SK-N-SH treated with all-trans-retinoic acid at 6 μM for 48 hours (cell line): Measurements from ENCODE around the gene TLR10.

Experiments
- ARNTL ChIP-seq: fragments of 450-650 bp; formaldehyde crosslinking; IDR thresholded peaks from 2 replicates; pipeline ENCODE4 v1.5.0; 2020; ENCODE audit warnings: low read depth, mild to moderate bottlenecking, moderate library complexity, borderline replicate concordance
- CREB5 ChIP-seq: fragments of 250-450 bp; sonication (Bioruptor Pico); IDR thresholded peaks from 2 replicates; pipeline ENCODE4 v1.5.1; 2020; ENCODE audit warnings: low read depth, mild to moderate bottlenecking, moderate library complexity
- CSDC2 ChIP-seq: fragments of 250-450 bp; sonication (Bioruptor Pico); IDR thresholded peaks from 2 replicates; pipeline ENCODE4 v1.5.0; 2020; ENCODE audit warnings: mild to moderate bottlenecking, moderate library complexity
- CSRNP3 ChIP-seq: fragments of 250-450 bp; sonication (Bioruptor Pico); IDR thresholded peaks from 2 replicates; pipeline ENCODE4 v1.5.1; 2021; ENCODE audit warnings: mild to moderate bottlenecking, moderate library complexity
- GLIS3 ChIP-seq: fragments of 250-450 bp; sonication (Bioruptor Pico); IDR thresholded peaks from 2 replicates; pipeline ENCODE4 v1.5.0; 2020; ENCODE audit warnings: mild to moderate bottlenecking, moderate library complexity
- ISL1 ChIP-seq: fragments of 250-450 bp; sonication (Bioruptor Pico); IDR thresholded peaks from 2 replicates; pipeline ENCODE4 v2.1.2; 2022; ENCODE audit warnings: mild to moderate bottlenecking, moderate library complexity
- PATZ1 ChIP-seq: fragments of 250-450 bp; sonication (Bioruptor Pico); IDR thresholded peaks from 2 replicates; pipeline ENCODE4 v1.8.0; 2020; ENCODE audit warnings: mild to moderate bottlenecking, moderate library complexity, borderline replicate concordance
- RARB ChIP-seq: fragments of 250-450 bp; sonication (Bioruptor Pico); IDR thresholded peaks from 2 replicates; pipeline ENCODE4 v1.8.0; 2021; ENCODE audit warnings: mild to moderate bottlenecking, moderate library complexity
- SNAI2 ChIP-seq: fragments of 250-450 bp; sonication (Bioruptor Pico); IDR thresholded peaks from 2 replicates; pipeline ENCODE4 v1.5.0; 2020; ENCODE audit warnings: mild to moderate bottlenecking, moderate library complexity
- ZC3H10 ChIP-seq: fragments of 250-450 bp; sonication (Bioruptor Pico); IDR thresholded peaks from 2 replicates; pipeline ENCODE4 v1.5.1; 2021; ENCODE audit warnings: mild to moderate bottlenecking, moderate library complexity
- ZFP3 ChIP-seq: fragments of 250-450 bp; sonication (Bioruptor Pico); IDR thresholded peaks from 2 replicates; pipeline ENCODE4 v1.5.0; 2020; ENCODE audit warnings: mild to moderate bottlenecking, moderate library complexity
- ZFP30 ChIP-seq: fragments of 450-650 bp; formaldehyde crosslinking; IDR thresholded peaks from 2 replicates; pipeline ENCODE4 v1.5.0; 2022; ENCODE audit warnings: mild to moderate bottlenecking, moderate library complexity
- ZNF565 ChIP-seq: fragments of 450-650 bp; formaldehyde crosslinking; conservative IDR thresholded peaks from 2 replicates; pipeline ENCODE4 v1.5.0; 2020; ENCODE audit warnings: low read depth, mild to moderate bottlenecking, moderate library complexity
- ZNF8 ChIP-seq: fragments of 450-650 bp; formaldehyde crosslinking; IDR thresholded peaks from 2 replicates; pipeline ENCODE4 v1.5.0; 2020; ENCODE audit warnings: mild to moderate bottlenecking, moderate library complexity

GRCh38 chr4:38814386-38814785 is 31.6 kb upstream of the TLR10 start:
- no peak for TF ChIP-seq CSRNP3 (CRISPR knock-in tag)
- TF ChIP-seq ZNF8 (CRISPR knock-in tag) = no peak
- TF ChIP-seq PATZ1 (CRISPR knock-in tag) = no peak
- no peak for TF ChIP-seq ZFP3 (CRISPR knock-in tag)
- no peak for TF ChIP-seq ZFP30
- TF ChIP-seq GLIS3 (CRISPR knock-in tag) = no peak
- TF ChIP-seq SNAI2 (CRISPR knock-in tag) = no peak
- no peak for TF ChIP-seq CSDC2
- no peak for TF ChIP-seq CREB5
- no peak for TF ChIP-seq ISL1 (CRISPR knock-in tag)
- no peak for TF ChIP-seq ARNTL (CRISPR knock-in tag)
- no peak for TF ChIP-seq ZNF565 (CRISPR knock-in tag)
- no peak for TF ChIP-seq ZC3H10 (CRISPR knock-in tag)
- no peak for TF ChIP-seq RARB (CRISPR knock-in tag)
